ENCODE data around the gene LPXN.

DNA sequence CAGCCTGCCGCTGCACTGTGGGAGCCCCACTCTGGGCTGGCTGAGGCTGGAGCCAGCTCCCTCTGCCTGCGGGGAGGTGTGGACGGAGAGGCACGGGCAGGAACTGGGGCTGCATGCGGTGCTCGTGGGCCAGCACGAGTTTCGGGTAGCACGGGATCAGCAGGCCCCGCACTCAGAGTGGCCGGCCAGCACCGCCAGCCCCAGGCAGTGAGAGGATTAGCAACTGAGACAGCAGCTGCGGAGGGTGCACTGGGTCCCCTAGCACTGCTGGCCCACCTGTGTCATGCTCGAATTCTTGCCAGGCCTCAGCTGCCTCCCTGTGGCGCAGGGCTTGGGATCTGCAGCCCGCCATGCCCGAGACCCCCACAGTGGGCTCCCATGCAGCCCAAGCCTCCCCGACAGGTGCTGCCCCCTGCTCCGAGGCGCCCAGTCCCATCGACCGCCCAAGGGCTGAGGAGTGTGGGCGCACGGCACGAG lies 43.8 kb downstream of the LPXN start:
- TF ChIP-seq, protein P1, sequence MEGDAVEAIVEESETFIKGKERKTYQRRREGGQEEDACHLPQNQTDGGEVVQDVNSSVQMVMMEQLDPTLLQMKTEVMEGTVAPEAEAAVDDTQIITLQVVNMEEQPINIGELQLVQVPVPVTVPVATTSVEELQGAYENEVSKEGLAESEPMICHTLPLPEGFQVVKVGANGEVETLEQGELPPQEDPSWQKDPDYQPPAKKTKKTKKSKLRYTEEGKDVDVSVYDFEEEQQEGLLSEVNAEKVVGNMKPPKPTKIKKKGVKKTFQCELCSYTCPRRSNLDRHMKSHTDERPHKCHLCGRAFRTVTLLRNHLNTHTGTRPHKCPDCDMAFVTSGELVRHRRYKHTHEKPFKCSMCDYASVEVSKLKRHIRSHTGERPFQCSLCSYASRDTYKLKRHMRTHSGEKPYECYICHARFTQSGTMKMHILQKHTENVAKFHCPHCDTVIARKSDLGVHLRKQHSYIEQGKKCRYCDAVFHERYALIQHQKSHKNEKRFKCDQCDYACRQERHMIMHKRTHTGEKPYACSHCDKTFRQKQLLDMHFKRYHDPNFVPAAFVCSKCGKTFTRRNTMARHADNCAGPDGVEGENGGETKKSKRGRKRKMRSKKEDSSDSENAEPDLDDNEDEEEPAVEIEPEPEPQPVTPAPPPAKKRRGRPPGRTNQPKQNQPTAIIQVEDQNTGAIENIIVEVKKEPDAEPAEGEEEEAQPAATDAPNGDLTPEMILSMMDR (conservative IDR thresholded peaks at IDR 0.05; ENCODE audit: low read length): no peak
- no peak for TF ChIP-seq EZH2phosphoT487 (IDR thresholded peaks at IDR 0.05; ENCODE audit: borderline replicate concordance)
